ENCODE results near the gene LRRK1.

GRCh38 chr15:101070024-101070423, 150.9 kb downstream of the LRRK1 start:
- TF ChIP-seq YY1 (IDR thresholded peaks at IDR 0.05; ENCODE audit: low read depth): no peak
- TF ChIP-seq CTCF (IDR thresholded peaks at IDR 0.05): no peak
- TF ChIP-seq MAX (IDR thresholded peaks at IDR 0.05; ENCODE audit: low read depth): no peak
- TF ChIP-seq ELF1 (IDR thresholded peaks at IDR 0.05): no peak
- TF ChIP-seq REST (IDR thresholded peaks at IDR 0.05; ENCODE audit: low read depth, low read length): no peak
- no peak for TF ChIP-seq EP300 (IDR thresholded peaks at IDR 0.05; ENCODE audit: borderline replicate concordance in 1 of 2, low read depth in 1 of 2, low read length in 1 of 2)
- TF ChIP-seq POLR2AphosphoS5 (IDR thresholded peaks at IDR 0.05; ENCODE audit: low read depth, low read length): no peak
- TF ChIP-seq GATA2 (CRISPR knock-in tag; IDR thresholded peaks at IDR 0.05): no peak
- no peak for TF ChIP-seq EZH2phosphoT487 (IDR thresholded peaks at IDR 0.05; ENCODE audit: borderline replicate concordance, low read depth)
- no peak for TF ChIP-seq NRF1 (IDR thresholded peaks at IDR 0.05; ENCODE audit: low read depth, low read length)
- TF ChIP-seq TCF12 (IDR thresholded peaks at IDR 0.05): no peak
- TF ChIP-seq RFX5 (IDR thresholded peaks at IDR 0.05; ENCODE audit: low read length): no peak
- TF ChIP-seq RXRA (IDR thresholded peaks at IDR 0.05; ENCODE audit: borderline replicate concordance, low read depth): no peak
- TF ChIP-seq JUND (IDR thresholded peaks at IDR 0.05): no peak
